ENCODE results near the gene DOK7. TPM values are rescaled to one million over a fixed set of nuclear protein-coding genes. Genes with fewer than 3 reads are reported as not detected.

Gene DOK7
- total RNA-seq, 2 donors from 2014 or later, result 8.8 to 36.7 TPM

GRCh38 chr4:3493720-3494461, 30.8 kb downstream of the DOK7 start:
- no peaks in the 10 kb centered on the region for H3K4me1 ChIP-seq (ENCODE audit: control insufficient read depth in 1 of 2, low read depth in 2 of 2)
- DNase-seq (ENCODE audit: low spot score), result no peak
- no peak overlapping the region for H3K4me3 ChIP-seq
- no peaks in the 10 kb centered on the region for H3K27me3 ChIP-seq (replicated peaks; ENCODE audit: insufficient read depth)
- no peak overlapping the region for H3K27ac ChIP-seq
- TF ChIP-seq CTCF (IDR thresholded peaks at IDR 0.05), result no peak
- no peaks in the 10 kb centered on the region for H3K9me3 ChIP-seq
- no peak for ATAC-seq (ENCODE audit: insufficient number of reproducible peaks, low FRiP score, low read depth)
- peaks cover 4% of the 10 kb centered on the region for H3K36me3 ChIP-seq

- Histone ChIP-seq H3K27ac (no peak overlapping the region), H3K4me3 (no peak overlapping the region), H3K36me3 (peaks cover 4% of the 10 kb centered on the region), H3K4me1 (ENCODE audit: control insufficient read depth in 1 of 2, low read depth in 2 of 2) (no peaks in the 10 kb centered on the region), H3K9me3 (no peaks in the 10 kb centered on the region), H3K27me3 (replicated peaks; ENCODE audit: insufficient read depth) (no peaks in the 10 kb centered on the region)
- ATAC-seq (ENCODE audit: insufficient number of reproducible peaks, low FRiP score, low read depth), result no peak
- DNase-seq (ENCODE audit: low spot score), result no peak
- no peak for TF ChIP-seq CTCF (IDR thresholded peaks at IDR 0.05)
These were observed 31.4 kb downstream of the DOK7 start for GRCh38 chr4:3494462-3494871.

GRCh38 chr4:3495204-3495975, 32.3 kb downstream of the DOK7 start:
- ATAC-seq (ENCODE audit: insufficient number of reproducible peaks, low FRiP score, low read depth) (no peak), DNase-seq (ENCODE audit: low spot score) (no peak)
- peaks cover 4% of the 10 kb centered on the region for H3K36me3 ChIP-seq
- no peaks in the 10 kb centered on the region for H3K9me3 ChIP-seq
- TF ChIP-seq CTCF (IDR thresholded peaks at IDR 0.05), result no peak
- no peaks in the 10 kb centered on the region for H3K27me3 ChIP-seq (replicated peaks; ENCODE audit: insufficient read depth)
- H3K4me3 ChIP-seq, result no peak overlapping the region
- H3K27ac ChIP-seq, result no peak overlapping the region
- H3K4me1 ChIP-seq (ENCODE audit: control insufficient read depth in 1 of 2, low read depth in 2 of 2), result no peaks in the 10 kb centered on the region

- no peak overlapping the region for H3K27ac ChIP-seq
- no peaks in the 10 kb centered on the region for H3K9me3 ChIP-seq
- no peak for TF ChIP-seq CTCF (IDR thresholded peaks at IDR 0.05)
- ATAC-seq (ENCODE audit: insufficient number of reproducible peaks, low FRiP score, low read depth), result no peak
- DNase-seq (ENCODE audit: low spot score), result no peak
- no peak overlapping the region for H3K4me3 ChIP-seq
- no peaks in the 10 kb centered on the region for H3K27me3 ChIP-seq (replicated peaks; ENCODE audit: insufficient read depth)
- no peaks in the 10 kb centered on the region for H3K4me1 ChIP-seq (ENCODE audit: control insufficient read depth in 1 of 2, low read depth in 2 of 2)
- H3K36me3 ChIP-seq, result peaks cover 9% of the 10 kb centered on the region
These were observed 32.9 kb downstream of the DOK7 start for GRCh38 chr4:3496021-3496420.

GRCh38 chr4:3497095-3497494, 34.0 kb downstream of the DOK7 start:
- TF ChIP-seq CTCF (IDR thresholded peaks at IDR 0.05), result no peak
- no peaks in the 10 kb centered on the region for H3K27me3 ChIP-seq (replicated peaks; ENCODE audit: insufficient read depth)

More at GRCh38 chr4:3497095-3497494, 34.0 kb downstream of the DOK7 start:
- DNase-seq (ENCODE audit: low spot score) (no peak), ATAC-seq (ENCODE audit: insufficient number of reproducible peaks, low FRiP score, low read depth) (no peak)
- Histone ChIP-seq H3K9me3 (no peaks in the 10 kb centered on the region), H3K36me3 (peaks cover 5% of the 10 kb centered on the region), H3K4me1 (ENCODE audit: control insufficient read depth in 1 of 2, low read depth in 2 of 2) (no peaks in the 10 kb centered on the region), H3K27ac (no peak overlapping the region), H3K4me3 (no peak overlapping the region)
